Activated gamma-delta T cell treated with Interleukin-2 at 50 U/mL for 16 hours (primary cell): ENCODE results near the gene MS4A18.
"Not testable (repeated sequence)": the region's sequence is repeated elsewhere in the genome, so short reads cannot be mapped to it uniquely, and the experiment has no call there.

Experiments used
- DNase-seq: peaks from one replicate; pipeline ENCODE4 v3.0.0-alpha.2; 2020

Gene MS4A18

GRCh38 chr11:60740573-60740972 lies 16.1 kb downstream of the MS4A18 start:
- DNase-seq = no peak

GRCh38 chr11:60741421-60741820 lies 16.9 kb downstream of the MS4A18 start:
- DNase-seq = no peak

GRCh38 chr11:60743058-60743457 lies 18.5 kb downstream of the MS4A18 start:
- DNase-seq = no peak

- no peak for DNase-seq
Observed at GRCh38 chr11:60744114-60744513, 19.6 kb downstream of the MS4A18 start.

DNA sequence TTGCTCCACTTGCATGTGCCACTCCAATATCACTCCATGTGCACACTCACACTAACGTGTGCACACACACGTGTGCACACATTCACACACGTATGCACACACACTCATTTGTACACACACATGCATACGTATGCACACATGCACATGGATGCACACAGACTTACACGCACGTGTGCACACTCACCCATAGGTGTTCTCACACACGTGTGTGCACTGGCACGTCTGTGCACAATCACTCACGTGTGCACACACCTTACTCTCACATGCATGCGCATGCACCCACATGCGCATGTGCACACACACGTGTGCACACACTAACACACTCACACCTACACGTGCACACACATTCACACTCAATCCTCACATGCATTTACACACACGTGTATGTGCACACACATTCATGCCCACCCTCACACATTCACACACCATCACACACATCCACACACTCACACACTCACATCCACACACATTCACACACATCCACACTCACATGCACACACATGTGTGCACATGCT lies 22.9 kb downstream of the MS4A18 start:
- no peak for DNase-seq

- DNase-seq = no peak
Observed at GRCh38 chr11:60748225-60748624, 23.7 kb downstream of the MS4A18 start.

GRCh38 chr11:60748821-60749220 lies 24.3 kb downstream of the MS4A18 start:
- no peak for DNase-seq

GRCh38 chr11:60750911-60751310 lies 26.4 kb downstream of the MS4A18 start:
- DNase-seq = no peak

DNA sequence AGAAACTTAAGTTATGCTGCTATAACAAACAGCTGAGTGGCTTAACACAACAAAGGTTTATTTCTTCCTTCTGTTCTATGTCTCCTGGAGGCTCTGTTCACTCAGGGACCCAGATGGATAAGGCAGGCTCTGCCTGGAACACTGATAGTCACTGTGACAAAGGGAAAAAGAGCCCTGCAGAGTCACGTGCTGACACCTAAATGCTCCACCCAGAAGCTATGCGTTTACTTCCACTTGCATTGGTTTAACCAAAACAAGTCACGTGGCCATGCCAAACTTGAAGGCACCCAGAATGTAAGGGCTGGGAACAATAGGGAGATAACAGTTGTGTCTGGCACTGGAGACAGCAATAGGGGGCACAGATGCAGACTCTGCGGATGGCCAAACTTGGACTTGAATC lies 28.8 kb downstream of the MS4A18 start:
- no peak for DNase-seq

DNA sequence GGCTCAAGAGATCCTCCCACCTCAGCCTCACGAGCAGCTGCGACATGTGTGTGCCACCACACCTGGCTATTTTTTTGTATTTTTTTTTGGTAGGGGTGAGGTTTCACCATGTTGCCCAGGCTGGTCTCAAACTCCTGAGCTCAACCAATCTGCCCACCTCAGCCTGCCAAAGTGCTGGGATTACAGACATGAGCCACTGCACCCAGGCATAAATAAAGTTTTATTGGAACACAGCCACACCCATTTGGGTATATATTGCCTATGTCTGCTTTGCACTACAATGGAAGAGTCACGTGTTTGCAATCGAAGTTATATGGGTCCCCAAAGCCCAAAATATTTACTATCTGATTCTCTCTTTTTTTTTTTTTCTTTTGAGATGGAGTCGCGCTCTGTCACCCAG lies 30.4 kb downstream of the MS4A18 start:
- no peak for DNase-seq

- DNase-seq = no peak
Observed at GRCh38 chr11:60756307-60757032, 31.9 kb downstream of the MS4A18 start, which contains the start of gene MS4A15. Gene MS4A15, plus strand, starts transcription at chr11:60756867. Its CDS starts 6,867 bp downstream, at chr11:60763734.

- DNase-seq = no peak
Observed at GRCh38 chr11:60757231-60757800, 32.8 kb downstream of the MS4A18 start.

- not testable (repeated sequence) for DNase-seq
Observed at GRCh38 chr11:60758671-60759070, 34.2 kb downstream of the MS4A18 start.

GRCh38 chr11:60759438-60760225 lies 35.1 kb downstream of the MS4A18 start:
- not testable (repeated sequence) for DNase-seq

GRCh38 chr11:60761436-60762190 lies 37.1 kb downstream of the MS4A18 start:
- DNase-seq = no peak

DNA sequence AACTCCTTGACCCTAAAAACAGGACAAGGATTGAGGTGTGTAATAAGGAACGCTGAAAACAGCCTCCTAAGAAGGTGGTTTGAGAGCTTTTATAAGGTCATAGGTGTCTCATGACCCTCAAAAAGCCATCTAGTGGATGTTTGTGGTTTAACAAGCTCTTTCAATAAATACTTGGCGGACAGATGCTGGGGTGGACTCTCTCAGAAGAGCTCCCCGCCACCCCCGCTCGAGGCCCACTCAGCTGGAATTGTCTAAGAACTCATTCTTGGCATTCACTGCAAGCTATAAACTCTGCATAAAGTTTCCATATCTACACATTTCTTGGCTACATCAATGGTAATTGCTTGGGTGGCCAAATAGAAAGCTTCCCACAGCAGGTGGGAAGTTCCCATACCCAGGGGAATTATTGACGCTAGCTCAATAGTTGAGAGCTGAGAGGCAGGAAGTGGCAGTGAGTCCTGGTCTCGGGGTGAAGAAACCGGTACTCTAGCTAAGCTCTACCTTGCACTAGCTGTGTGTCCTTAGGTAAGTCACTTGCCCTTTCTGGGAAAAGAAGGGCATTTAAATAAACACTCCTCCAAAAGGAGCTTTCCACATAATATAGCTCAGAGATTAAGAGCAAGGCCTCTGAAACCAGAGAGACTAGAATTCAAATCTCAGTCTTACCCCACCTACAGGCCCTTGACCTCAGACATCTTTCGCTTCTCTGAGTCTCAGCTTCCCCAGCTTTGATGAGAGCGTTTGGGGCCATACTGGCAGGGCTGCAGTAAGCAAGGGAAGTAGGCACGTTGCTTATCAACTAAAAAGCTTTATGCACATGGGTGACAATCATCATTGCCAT lies 38.6 kb downstream of the MS4A18 start:
- DNase-seq = no peak

DNA sequence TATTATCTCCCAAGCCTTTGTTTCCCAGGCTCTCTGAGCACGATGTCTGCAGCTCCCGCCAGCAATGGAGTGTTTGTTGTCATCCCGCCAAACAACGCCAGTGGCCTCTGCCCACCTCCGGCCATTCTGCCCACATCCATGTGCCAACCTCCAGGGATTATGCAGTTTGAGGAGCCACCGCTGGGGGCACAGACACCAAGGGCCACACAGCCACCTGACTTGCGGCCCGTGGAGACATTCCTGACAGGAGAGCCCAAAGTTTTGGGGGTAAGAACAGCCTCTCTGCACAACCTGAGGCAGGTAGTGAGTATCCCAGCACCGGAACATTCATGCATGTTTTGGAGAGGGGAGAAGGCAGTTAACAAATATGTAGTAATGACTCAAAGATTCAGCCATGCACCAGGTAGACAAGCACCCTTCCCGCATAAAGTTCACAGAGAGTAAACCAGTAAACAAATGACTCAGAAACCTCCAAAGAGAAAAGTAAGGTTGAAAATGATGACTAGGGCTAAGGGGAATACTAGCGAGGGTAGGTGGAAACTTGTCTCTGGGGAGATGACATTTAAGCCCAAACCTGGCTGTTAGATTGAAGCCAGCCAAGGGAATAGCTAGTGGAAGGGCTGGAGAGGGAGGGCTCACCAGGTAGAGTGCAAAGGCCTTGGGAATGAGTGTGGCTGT lies 39.3 kb downstream of the MS4A18 start:
- DNase-seq = no peak

DNA sequence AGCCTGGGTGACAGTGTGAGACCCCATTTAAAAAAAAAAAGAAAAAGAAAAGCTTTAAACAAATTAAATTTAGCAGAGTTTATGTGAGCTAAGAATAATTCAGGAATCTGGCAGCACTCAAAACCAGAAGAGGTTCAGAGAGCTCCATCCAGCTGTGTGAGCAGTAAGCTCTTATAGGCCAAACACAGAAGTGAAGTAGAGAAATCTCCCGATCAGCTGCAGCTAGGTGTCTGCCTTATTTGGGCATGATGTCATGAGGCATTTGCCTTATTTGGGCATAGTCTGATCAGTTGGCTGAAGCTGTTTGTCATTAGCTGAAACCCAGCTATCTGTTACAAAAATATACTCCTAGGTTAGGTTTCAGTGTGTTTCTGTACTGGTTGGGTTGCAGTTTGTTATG lies 40.4 kb downstream of the MS4A18 start:
- DNase-seq = no peak

GRCh38 chr11:60765355-60765754 lies 40.8 kb downstream of the MS4A18 start:
- no peak for DNase-seq

GRCh38 chr11:60766547-60766946 lies 42.0 kb downstream of the MS4A18 start:
- no peak for DNase-seq

GRCh38 chr11:60767388-60767811 lies 42.9 kb downstream of the MS4A18 start:
- DNase-seq = no peak
